ENCODE data around the gene AGAP1. TPM values are rescaled to one million over a fixed set of nuclear protein-coding genes. Genes with fewer than 3 reads are reported as not detected.

AGAP1 gene
- total and polyA plus RNA-seq, 7 donors = 10.8 to 42.7 (median 18.6) TPM

- 81 to 95% methylated on average over 5 of the region's 5 CpGs for WGBS, 2 donors
- no peak for DNase-seq
- Histone ChIP-seq H3K4me3 (no peak overlapping the region), H3K36me3 (peaks cover 0 to 44% (median 10%) of the 10 kb centered on the region in 4 donors), H3K9me3 (no peaks in the 10 kb centered on the region), H3K27me3 (no peaks in the 10 kb centered on the region), H3K27ac (no peak overlapping the region), H3K4me1 (no peaks in the 10 kb centered on the region)
- intact Hi-C loops (cut with DNase I) = no loop called here
- TF ChIP-seq EP300 (IDR thresholded peaks at IDR 0.05) (no peak), POLR2AphosphoS5 (IDR thresholded peaks at IDR 0.05) (no peak), CTCF (IDR thresholded peaks at IDR 0.05) (no peak), POLR2A (IDR thresholded peaks at IDR 0.05) (no peak)
Measured at GRCh38 chr2:236120829-236121228, 627.0 kb downstream of the AGAP1 start.

- H3K4me3 ChIP-seq = no peak overlapping the region
- no peaks in the 10 kb centered on the region for H3K9me3 ChIP-seq
- peaks cover 0 to 51% (median 10%) of the 10 kb centered on the region in 4 donors for H3K36me3 ChIP-seq
- TF ChIP-seq POLR2AphosphoS5 (IDR thresholded peaks at IDR 0.05) (no peak), CTCF (IDR thresholded peaks at IDR 0.05) (no peak), EP300 (IDR thresholded peaks at IDR 0.05) (no peak), POLR2A (IDR thresholded peaks at IDR 0.05) (no peak)
- H3K27me3 ChIP-seq = no peaks in the 10 kb centered on the region
- DNase-seq = no peak
- 96 to 97% methylated on average over 7 of the region's 7 CpGs for WGBS, 2 donors
- intact Hi-C loops (cut with DNase I) = no loop called here
- no peaks in the 10 kb centered on the region for H3K4me1 ChIP-seq
- H3K27ac ChIP-seq = no peak overlapping the region
Measured at GRCh38 chr2:236121546-236121945, 627.7 kb downstream of the AGAP1 start.

GRCh38 chr2:236122236-236122635, 628.4 kb downstream of the AGAP1 start:
- H3K27me3 ChIP-seq = no peaks in the 10 kb centered on the region
- no peak overlapping the region for H3K27ac ChIP-seq
- no peak overlapping the region for H3K4me3 ChIP-seq
- H3K36me3 ChIP-seq = peaks cover 0 to 58% (median 10%) of the 10 kb centered on the region in 4 donors
- TF ChIP-seq POLR2A (IDR thresholded peaks at IDR 0.05) = no peak
- no peak for TF ChIP-seq EP300 (IDR thresholded peaks at IDR 0.05)
- TF ChIP-seq CTCF (IDR thresholded peaks at IDR 0.05) = no peak
- TF ChIP-seq POLR2AphosphoS5 (IDR thresholded peaks at IDR 0.05) = no peak
- intact Hi-C loops (cut with DNase I) = no loop called here
- no peaks in the 10 kb centered on the region for H3K9me3 ChIP-seq
- DNase-seq = no peak
- H3K4me1 ChIP-seq = no peaks in the 10 kb centered on the region
- 88 to 89% methylated on average over 3 of the region's 3 CpGs for WGBS, 2 donors

GRCh38 chr2:236123716-236124115, 629.9 kb downstream of the AGAP1 start:
- WGBS, 2 donors = 95 to 98% methylated on average over 19 of the region's 19 CpGs
- Histone ChIP-seq H3K4me1 (no peaks in the 10 kb centered on the region), H3K9me3 (no peaks in the 10 kb centered on the region), H3K27ac (no peak overlapping the region), H3K36me3 (peaks cover 0 to 60% (median 10%) of the 10 kb centered on the region in 4 donors), H3K4me3 (no peak overlapping the region), H3K27me3 (no peaks in the 10 kb centered on the region)
- no peak for TF ChIP-seq EP300 (IDR thresholded peaks at IDR 0.05)
- DNase-seq = no peak
- intact Hi-C loops (cut with DNase I) = no loop called here

- no peaks in the 10 kb centered on the region for H3K9me3 ChIP-seq
- WGBS, 2 donors = 93% methylated on average over 30 of the region's 30 CpGs
- no peak for DNase-seq
- H3K27me3 ChIP-seq = no peaks in the 10 kb centered on the region
- no peak for TF ChIP-seq EP300 (IDR thresholded peaks at IDR 0.05)
- TF ChIP-seq POLR2AphosphoS5 (IDR thresholded peaks at IDR 0.05) = no peak
- no peak for TF ChIP-seq CTCF (IDR thresholded peaks at IDR 0.05)
- no peak for TF ChIP-seq POLR2A (IDR thresholded peaks at IDR 0.05)
- no peaks in the 10 kb centered on the region for H3K4me1 ChIP-seq
- H3K4me3 ChIP-seq = no peak overlapping the region
- intact Hi-C loops (cut with DNase I) = no loop called here
- H3K27ac ChIP-seq = no peak overlapping the region
- peaks cover 0 to 60% (median 10%) of the 10 kb centered on the region in 4 donors for H3K36me3 ChIP-seq
Measured at GRCh38 chr2:236124182-236124893, 630.5 kb downstream of the AGAP1 start.

Measured in sigmoid colon (tissue), 7 donors.